Astrocyte of the cerebellum (primary cell): Measurements from ENCODE around the gene PLBD1.

Experiments used
- DNase-seq: peaks from one replicate; pipeline ENCODE4 v3.0.0-alpha.2; 2011; ENCODE audit warnings: low read depth
- H3K4me3 ChIP-seq: 2 replicates; pipeline ENCODE4 v1.5.1; 2011; ENCODE audit warnings: mild to moderate bottlenecking, low read depth, low read length, moderate library complexity
- in situ Hi-C: cut with HindIII; loops from 2 replicates; pipeline ENCODE4 v1.10.0; 2017; ENCODE audit warnings: low sequenced_read_pairs
- TF ChIP-seq, protein P1 (sequence below): IDR thresholded peaks from 2 replicates; pipeline ENCODE4 v1.5.1; 2012; ENCODE audit warnings: low read length, low read depth, moderate library complexity, mild to moderate bottlenecking; ENCODE audit errors: missing control alignments

PLBD1 gene

DNA sequence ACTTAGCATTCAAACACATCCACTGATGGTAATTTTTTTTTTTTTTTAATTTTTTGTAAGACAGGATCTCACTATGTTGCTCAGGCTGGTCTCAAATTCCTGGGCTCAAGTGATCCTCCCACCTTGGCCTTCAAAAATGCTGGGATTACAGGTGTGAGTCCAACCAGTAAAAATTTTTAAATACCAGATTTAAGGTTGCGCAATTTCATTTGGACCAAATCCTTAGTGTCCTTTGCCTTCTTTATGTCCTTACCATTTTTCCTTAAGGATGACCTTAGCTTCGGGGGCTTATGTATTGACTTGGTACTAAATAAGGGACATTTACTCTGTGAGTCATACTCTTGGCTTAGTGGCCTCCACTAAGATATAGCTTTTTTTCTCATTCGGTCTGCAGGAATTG is 4.1 kb upstream of the PLBD1 start:
- H3K4me3 ChIP-seq = no peak overlapping the region
- DNase-seq = no peak
- in situ Hi-C loops = no loop called here
- TF ChIP-seq, protein P1, sequence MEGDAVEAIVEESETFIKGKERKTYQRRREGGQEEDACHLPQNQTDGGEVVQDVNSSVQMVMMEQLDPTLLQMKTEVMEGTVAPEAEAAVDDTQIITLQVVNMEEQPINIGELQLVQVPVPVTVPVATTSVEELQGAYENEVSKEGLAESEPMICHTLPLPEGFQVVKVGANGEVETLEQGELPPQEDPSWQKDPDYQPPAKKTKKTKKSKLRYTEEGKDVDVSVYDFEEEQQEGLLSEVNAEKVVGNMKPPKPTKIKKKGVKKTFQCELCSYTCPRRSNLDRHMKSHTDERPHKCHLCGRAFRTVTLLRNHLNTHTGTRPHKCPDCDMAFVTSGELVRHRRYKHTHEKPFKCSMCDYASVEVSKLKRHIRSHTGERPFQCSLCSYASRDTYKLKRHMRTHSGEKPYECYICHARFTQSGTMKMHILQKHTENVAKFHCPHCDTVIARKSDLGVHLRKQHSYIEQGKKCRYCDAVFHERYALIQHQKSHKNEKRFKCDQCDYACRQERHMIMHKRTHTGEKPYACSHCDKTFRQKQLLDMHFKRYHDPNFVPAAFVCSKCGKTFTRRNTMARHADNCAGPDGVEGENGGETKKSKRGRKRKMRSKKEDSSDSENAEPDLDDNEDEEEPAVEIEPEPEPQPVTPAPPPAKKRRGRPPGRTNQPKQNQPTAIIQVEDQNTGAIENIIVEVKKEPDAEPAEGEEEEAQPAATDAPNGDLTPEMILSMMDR = no peak

DNA sequence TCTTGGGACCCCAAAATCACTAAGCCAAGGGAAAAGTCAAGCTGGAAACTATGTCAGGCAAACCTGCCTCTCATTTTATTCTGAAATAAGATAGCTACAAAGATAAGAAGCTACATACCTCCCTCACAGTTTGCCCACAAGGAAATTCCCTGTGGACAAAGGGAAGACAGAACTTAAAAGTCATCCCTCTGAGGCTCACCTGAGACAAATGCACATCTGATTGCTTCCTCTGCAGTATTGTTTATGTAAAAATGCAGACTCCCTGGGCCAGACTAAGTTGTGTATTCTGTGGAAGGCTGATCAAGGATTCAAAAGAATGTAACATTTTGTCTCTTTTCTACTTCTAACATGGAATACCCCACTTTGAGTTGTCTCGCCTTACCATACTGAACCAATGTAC is 2.5 kb upstream of the PLBD1 start:
- in situ Hi-C loops = no loop called here
- no peak overlapping the region for H3K4me3 ChIP-seq
- TF ChIP-seq, protein P1 = no peak
- DNase-seq = no peak

DNA sequence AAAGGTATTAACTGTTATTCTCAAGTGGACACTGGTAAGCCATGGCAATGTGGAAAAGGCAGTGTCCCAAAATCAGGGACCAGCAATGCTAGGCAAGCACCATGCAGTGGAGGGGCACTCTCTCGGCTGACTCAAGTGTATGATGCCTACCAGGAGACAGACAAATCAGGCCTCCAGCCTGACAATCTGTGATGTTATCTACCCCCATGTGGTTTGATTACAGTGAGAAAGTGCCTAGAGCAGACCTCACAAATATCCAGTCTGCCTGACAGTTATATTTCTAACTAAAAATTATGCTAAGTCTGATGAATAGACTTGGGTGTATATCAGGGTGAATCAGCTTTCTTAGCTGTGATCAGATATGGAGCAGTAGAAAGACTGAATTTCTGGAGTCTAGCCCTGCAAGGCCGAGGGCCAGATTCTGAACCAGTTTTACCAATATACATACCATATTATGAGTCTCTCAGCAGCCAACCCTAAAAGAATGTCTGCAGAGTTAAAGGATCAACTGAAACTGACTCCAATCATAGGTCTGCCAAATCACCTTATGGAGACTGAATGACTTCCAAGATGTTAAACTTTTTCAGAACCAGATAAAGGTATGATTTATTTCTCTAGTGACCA is 3.2 kb downstream of the PLBD1 start:
- H3K4me3 ChIP-seq = no peak overlapping the region
- TF ChIP-seq, protein P1 = no peak
- no peak for DNase-seq
- in situ Hi-C loops = no loop called here

DNA sequence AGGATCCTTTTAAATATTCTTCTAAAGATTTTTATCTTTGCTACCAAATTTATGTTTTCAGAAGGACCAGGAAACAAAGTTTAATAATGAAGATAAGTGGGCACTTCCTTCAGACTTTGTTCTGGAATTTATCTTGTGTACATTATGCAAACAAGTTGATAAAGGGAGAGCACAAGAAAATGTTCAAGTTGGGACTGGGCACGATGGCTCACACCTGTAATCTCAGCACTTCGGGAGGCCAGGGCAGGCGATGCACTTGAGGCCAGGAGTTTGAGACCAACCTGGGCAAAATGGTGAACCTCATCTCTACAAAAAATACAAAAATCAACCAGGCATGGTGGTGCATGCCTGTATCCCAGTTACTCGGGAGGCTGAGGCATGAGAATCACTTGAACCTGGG is 4.6 kb downstream of the PLBD1 start:
- DNase-seq = no peak
- in situ Hi-C loops = no loop called here
- TF ChIP-seq, protein P1 = no peak
- H3K4me3 ChIP-seq = no peak overlapping the region

DNA sequence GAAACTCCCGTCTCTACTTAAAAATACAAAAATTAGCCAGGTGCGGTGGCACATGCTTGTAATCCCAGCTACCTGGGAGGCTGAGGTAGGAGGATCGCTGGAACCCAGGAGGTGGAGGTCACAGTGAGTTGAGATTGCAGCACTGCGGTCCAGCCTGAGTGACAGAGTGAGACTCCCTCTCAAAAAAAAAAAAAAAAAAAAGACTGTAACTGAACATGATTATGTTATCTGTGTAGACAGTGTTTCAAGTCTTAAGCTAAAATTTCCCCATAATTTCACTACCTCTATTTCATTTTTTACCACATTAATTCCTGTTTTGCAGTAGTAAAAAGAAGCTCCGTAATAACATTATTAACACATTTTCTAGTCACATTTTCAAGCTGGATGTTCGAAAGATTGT is 5.4 kb downstream of the PLBD1 start:
- no peak overlapping the region for H3K4me3 ChIP-seq
- DNase-seq = no peak
- in situ Hi-C loops = no loop called here
- TF ChIP-seq, protein P1 = no peak

DNA sequence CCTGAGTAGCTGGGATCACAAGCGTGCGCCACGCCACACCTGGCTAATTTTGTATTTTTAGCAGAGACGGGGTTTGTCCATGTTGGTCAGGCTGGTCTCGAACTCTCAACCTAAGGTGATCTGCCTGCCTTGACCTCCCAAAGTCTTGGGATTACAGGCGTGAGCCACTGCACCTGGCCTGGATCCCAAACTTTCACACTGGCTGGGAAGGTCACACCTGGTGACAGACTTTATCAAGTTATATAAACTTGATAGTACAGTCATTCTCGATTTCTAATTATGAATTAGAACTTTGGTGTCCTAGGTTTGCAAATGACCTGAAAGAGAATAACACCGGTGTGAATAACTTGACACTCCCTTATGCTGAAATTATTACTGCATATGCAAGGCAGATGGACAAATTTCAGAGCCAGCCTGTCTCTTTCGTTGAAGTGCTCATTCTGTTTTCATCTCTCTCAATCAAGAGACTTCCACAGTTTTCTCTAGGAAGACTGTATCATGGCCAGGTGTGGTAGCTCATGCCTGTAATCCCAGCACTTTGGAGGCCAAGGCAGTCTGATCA is 5.9 kb downstream of the PLBD1 start:
- H3K4me3 ChIP-seq = no peak overlapping the region
- in situ Hi-C loops = no loop called here
- no peak for DNase-seq
- TF ChIP-seq, protein P1 = no peak
